ENCODE data around the gene ZNF12.

The ZNF12 gene

GRCh38 chr7:6646465-6646864 lies 60.3 kb downstream of the ZNF12 start:
- no peak for DNase-seq

- DNase-seq, result no peak
Measured at GRCh38 chr7:6644728-6645127, 62.0 kb downstream of the ZNF12 start.

GRCh38 chr7:6643915-6644625 lies 62.7 kb downstream of the ZNF12 start:
- no peak for DNase-seq

GRCh38 chr7:6642861-6643640 lies 63.7 kb downstream of the ZNF12 start:
- no peak for DNase-seq

- no peak for DNase-seq
Measured at GRCh38 chr7:6642239-6642839, 64.4 kb downstream of the ZNF12 start.

- DNase-seq, result no peak
Measured at GRCh38 chr7:6641305-6642035, 65.3 kb downstream of the ZNF12 start.

GRCh38 chr7:6640246-6640721 lies 66.5 kb downstream of the ZNF12 start:
- no peak for DNase-seq

GRCh38 chr7:6639627-6640026 lies 67.1 kb downstream of the ZNF12 start:
- DNase-seq, result no peak

GRCh38 chr7:6639032-6639431 lies 67.7 kb downstream of the ZNF12 start:
- no peak for DNase-seq

Measured in GOT3 (cell line).